ENCODE results near the gene FAIM.

The FAIM gene

GRCh38 chr3:138681463-138682220, 73.1 kb downstream of the FAIM start:
- DNase-seq = no peak

GRCh38 chr3:138682648-138683047, 74.1 kb downstream of the FAIM start:
- no peak for DNase-seq

Measured in activated CD8-positive, alpha-beta memory T cell treated with anti-CD3 and anti-CD28 coated beads, Interleukin-2, amount 50 U/mL, for 4 hours (primary cell).